Measurements from ENCODE around the gene KRT10. TPM values are rescaled to one million over a fixed set of nuclear protein-coding genes. Genes with fewer than 3 reads are reported as not detected.
A peak's percentile ranks its signal among the peaks of the same experiment; 100 is the strongest.
"Not testable (repeated sequence)": the region's sequence is repeated elsewhere in the genome, so short reads cannot be mapped to it uniquely, and the experiment has no call there.

The KRT10 gene
- total RNA-seq, 2 experiments from 2014 or later, result 32.2 to 37.1 TPM

- POLR2A ChIA-PET, result interaction anchor here (0.9 kb wide), 1 partner anchor 873 kb away, joined by 4 read pairs; no protein-coding TSS in a partner anchor
- Mint-ChIP-seq H3K4me3 (peak overlapping the region; percentile 87), H3K4me1 (ENCODE audit: low read depth) (peaks cover 33% of the 10 kb centered on the region), H3K27me3 (peaks cover 35% of the 10 kb centered on the region), H3K36me3 (ENCODE audit: low read depth) (peaks cover 24% of the 10 kb centered on the region), H3K9me3 (peaks cover 2% of the 10 kb centered on the region), H3K27ac (no peak overlapping the region)
- CTCF ChIA-PET, result interaction anchor here (0.6 to 1.1 kb wide), 3 partner anchors 8 to 846 kb away, joined by 3 to 4 read pairs (median 3); no protein-coding TSS in a partner anchor
- no peak for TF ChIP-seq CTCF (IDR thresholded peaks at IDR 0.05)
- H3K27me3 ChIP-seq (ENCODE audit: control insufficient read depth in 1 of 2, insufficient read depth in 2 of 2, low read length in 2 of 2), result peaks cover 3 to 19% of the 10 kb centered on the region in 2 experiments
- intact Hi-C loops (cut with DNase I, micrococcal nuclease), result loop anchor here in 1 of 2 experiments (5.0 kb wide), 1 partner anchor 1201 kb away; the partner anchor contains the start of gene DNAJC7
- H3K36me3 ChIP-seq (ENCODE audit: insufficient read depth, low read length), result no peaks in the 10 kb centered on the region
- DNase-seq, result no peak
- no peak overlapping the region for H3K27ac ChIP-seq (ENCODE audit: low read depth in 1 of 2, low read length in 2 of 2)
- ATAC-seq (ENCODE audit: poor library complexity), result no peak
- H3K4me1 ChIP-seq (ENCODE audit: insufficient read depth, low read length), result peaks cover 5% of the 10 kb centered on the region
- no peaks in the 10 kb centered on the region for H3K9me3 ChIP-seq (ENCODE audit: control insufficient read depth in 1 of 2, insufficient read depth in 1 of 2, low read length in 2 of 2)
- no peak overlapping the region for H3K4me3 ChIP-seq (ENCODE audit: low read length)
These were observed 5.8 kb downstream of the KRT10 start for GRCh38 chr17:40816569-40816968.

- H3K36me3 ChIP-seq (ENCODE audit: insufficient read depth, low read length), result no peaks in the 10 kb centered on the region
- peaks cover 5% of the 10 kb centered on the region for H3K4me1 ChIP-seq (ENCODE audit: insufficient read depth, low read length)
- H3K27me3 Mint-ChIP-seq, result peaks cover 45% of the 10 kb centered on the region
- H3K36me3 Mint-ChIP-seq (ENCODE audit: low read depth), result peaks cover 24% of the 10 kb centered on the region
- H3K4me3 ChIP-seq (ENCODE audit: low read length), result no peak overlapping the region
- no peak for TF ChIP-seq CTCF (IDR thresholded peaks at IDR 0.05)
- no peak for ATAC-seq (ENCODE audit: poor library complexity)
- no peak overlapping the region for H3K4me3 Mint-ChIP-seq
- H3K27ac Mint-ChIP-seq, result no peak overlapping the region
- no peak for DNase-seq
- ChIA-PET POLR2A (interaction anchor here (1.0 kb wide), 1 partner anchor 873 kb away, joined by 3 read pairs; no protein-coding TSS in a partner anchor), CTCF (interaction anchor here (0.8 to 1.1 kb wide), 2 partner anchors 734 to 847 kb away, joined by 3 to 4 read pairs; no protein-coding TSS in a partner anchor)
- peaks cover 6 to 30% of the 10 kb centered on the region in 2 experiments for H3K27me3 ChIP-seq (ENCODE audit: control insufficient read depth in 1 of 2, insufficient read depth in 2 of 2, low read length in 2 of 2)
- intact Hi-C loops (cut with DNase I, micrococcal nuclease), result loop anchor here in 1 of 2 experiments (5.0 kb wide), 1 partner anchor 1202 kb away; the partner anchor contains the start of gene DNAJC7
- no peaks in the 10 kb centered on the region for H3K9me3 ChIP-seq (ENCODE audit: control insufficient read depth in 1 of 2, insufficient read depth in 1 of 2, low read length in 2 of 2)
- peaks cover 30% of the 10 kb centered on the region for H3K4me1 Mint-ChIP-seq (ENCODE audit: low read depth)
- peaks cover 2% of the 10 kb centered on the region for H3K9me3 Mint-ChIP-seq
- H3K27ac ChIP-seq (ENCODE audit: low read depth in 1 of 2, low read length in 2 of 2), result no peak overlapping the region
These were observed 7.0 kb downstream of the KRT10 start for GRCh38 chr17:40815381-40815780.

- H3K36me3 ChIP-seq (ENCODE audit: insufficient read depth, low read length); ATAC-seq (ENCODE audit: poor library complexity); H3K9me3 ChIP-seq (ENCODE audit: control insufficient read depth in 1 of 2, insufficient read depth in 1 of 2, low read length in 2 of 2); H3K27ac Mint-ChIP-seq; DNase-seq; H3K4me3 ChIP-seq (ENCODE audit: low read length); H3K9me3 Mint-ChIP-seq; H3K4me3 Mint-ChIP-seq; CTCF ChIA-PET; POLR2A ChIA-PET; H3K27ac ChIP-seq (ENCODE audit: low read depth in 1 of 2, low read length in 2 of 2); H3K4me1 ChIP-seq (ENCODE audit: insufficient read depth, low read length): not testable (repeated sequence)
- peaks cover 23% of the 10 kb centered on the region for H3K4me1 Mint-ChIP-seq (ENCODE audit: low read depth)
- H3K36me3 Mint-ChIP-seq (ENCODE audit: low read depth), result peaks cover 24% of the 10 kb centered on the region
- H3K27me3 Mint-ChIP-seq, result peaks cover 52% of the 10 kb centered on the region
- peaks cover 13 to 37% of the 10 kb centered on the region in 2 experiments for H3K27me3 ChIP-seq (ENCODE audit: control insufficient read depth in 1 of 2, insufficient read depth in 2 of 2, low read length in 2 of 2)
- intact Hi-C loops (cut with DNase I, micrococcal nuclease), result loop anchor here in 1 of 2 experiments (5.0 kb wide), 1 partner anchor 1203 kb away; the partner anchor contains the start of gene DNAJC7
These were observed 7.8 kb downstream of the KRT10 start for GRCh38 chr17:40814657-40815056.
